CD4-positive, alpha-beta T cell treated with Interleukin-6 at 100 ng/mL for 8 hours (primary cell): Measurements from ENCODE around the gene XRCC4.
"Not testable (repeated sequence)": the region's sequence is repeated elsewhere in the genome, so short reads cannot be mapped to it uniquely, and the experiment has no call there.

Experiments used
- DNase-seq: peaks from one replicate; pipeline ENCODE4 v3.0.0-alpha.2; 2020; ENCODE audit warnings: mixed read lengths, low spot score

Gene XRCC4

DNA sequence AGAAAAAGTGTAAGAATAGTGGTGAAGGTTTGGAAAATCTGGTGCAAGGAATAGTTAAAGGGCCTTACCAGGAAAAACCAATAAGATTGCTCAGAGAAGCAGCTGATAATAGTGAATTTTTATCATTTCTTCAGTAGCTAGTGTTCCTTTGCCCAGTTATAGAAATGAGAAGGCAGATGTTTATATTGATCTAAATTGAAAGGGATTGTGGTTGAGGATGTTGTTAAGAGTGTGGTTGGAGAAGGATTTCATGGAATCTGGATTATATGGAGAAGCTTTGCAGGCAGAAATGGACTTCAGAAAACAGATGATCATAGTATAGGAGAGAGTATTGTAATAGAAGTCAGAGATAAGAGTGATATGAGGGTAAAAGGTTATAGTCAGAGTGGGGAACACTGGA lies 102.6 kb downstream of the XRCC4 start:
- DNase-seq = no peak

DNA sequence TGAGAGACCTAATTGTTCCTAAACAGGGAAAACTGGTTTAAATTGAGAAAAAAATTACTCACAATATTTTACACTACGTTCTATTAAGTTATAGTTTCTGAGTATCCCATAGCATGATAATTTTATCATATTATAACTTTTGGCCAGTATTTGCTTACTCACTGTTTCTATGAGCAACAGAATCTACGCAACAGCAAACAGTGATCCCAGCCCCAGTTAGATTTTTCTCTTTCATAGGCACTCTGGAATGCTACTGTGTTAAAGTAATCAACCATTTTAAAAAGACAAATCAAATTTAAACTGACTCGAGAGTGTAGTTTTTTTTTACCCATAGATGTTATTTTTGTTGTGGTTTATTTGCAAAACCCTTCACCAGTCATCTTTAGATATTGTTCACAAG lies 107.2 kb downstream of the XRCC4 start:
- no peak for DNase-seq

DNA sequence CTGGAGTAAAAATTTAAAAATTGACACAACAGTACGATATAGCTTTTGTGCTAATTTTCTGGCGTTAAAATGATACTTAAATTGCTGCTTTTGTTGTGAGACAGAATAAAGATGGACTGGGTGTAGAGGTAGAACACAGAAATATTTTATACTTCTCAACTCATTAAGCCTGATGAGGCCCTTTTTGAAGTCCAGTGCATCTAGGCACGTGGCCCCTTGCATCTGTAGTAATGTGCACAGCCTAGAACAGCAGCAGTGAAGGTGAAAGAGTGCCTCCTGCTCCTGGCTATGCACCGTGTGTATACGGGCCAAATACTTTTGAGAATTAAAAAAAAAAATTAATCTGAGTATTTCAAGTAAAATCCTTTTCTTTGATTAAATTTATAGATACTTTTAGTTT lies 115.6 kb downstream of the XRCC4 start:
- DNase-seq = no peak

DNA sequence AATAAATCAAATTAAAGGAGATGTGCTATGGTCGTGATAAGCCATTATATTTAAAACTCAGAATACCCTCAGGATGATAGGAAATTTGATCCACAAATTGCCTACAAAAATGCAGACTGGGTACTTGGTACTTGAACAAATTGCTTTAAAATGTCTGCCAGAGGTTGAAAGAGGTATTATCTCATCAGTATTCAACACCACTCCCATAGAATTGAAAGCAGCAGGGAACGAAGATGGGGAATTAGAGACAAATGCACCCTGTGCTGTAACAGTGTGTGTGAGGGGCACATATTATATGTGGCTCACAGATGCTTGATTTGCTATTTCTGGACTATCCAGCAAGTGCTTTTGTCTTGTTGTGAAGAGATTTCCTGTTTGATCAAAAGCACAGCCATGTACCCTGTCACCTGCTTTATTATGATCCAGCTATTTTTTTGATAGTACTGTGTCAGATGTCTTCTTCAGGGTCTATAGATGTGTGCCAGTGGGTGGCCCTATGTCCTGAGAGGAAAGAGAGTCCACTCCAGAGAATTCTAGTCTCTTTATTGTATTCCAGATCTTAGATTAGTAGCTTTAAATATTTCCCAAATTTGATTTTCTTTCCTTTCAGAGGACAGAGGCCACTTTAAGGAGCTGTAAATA lies 120.1 kb downstream of the XRCC4 start:
- DNase-seq = no peak

DNA sequence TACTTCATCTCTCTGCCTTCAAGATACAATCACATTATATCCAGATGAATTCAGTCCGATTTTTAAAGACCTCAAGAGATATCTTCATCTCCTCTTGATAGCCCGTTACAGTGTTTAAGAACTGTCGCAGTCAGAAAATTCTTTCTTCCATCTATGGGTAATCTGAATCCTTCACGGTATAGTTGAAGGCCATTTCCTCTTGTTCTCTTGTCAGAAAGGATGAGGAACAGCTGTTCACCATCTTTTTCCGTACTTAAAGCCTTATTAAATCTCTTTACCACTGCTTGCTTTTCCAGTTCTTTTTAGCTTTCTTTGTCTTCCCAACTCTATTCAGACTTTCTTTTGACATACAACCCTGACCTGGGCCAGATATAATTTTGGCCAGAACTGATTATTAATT lies 121.8 kb downstream of the XRCC4 start:
- DNase-seq = no peak

DNA sequence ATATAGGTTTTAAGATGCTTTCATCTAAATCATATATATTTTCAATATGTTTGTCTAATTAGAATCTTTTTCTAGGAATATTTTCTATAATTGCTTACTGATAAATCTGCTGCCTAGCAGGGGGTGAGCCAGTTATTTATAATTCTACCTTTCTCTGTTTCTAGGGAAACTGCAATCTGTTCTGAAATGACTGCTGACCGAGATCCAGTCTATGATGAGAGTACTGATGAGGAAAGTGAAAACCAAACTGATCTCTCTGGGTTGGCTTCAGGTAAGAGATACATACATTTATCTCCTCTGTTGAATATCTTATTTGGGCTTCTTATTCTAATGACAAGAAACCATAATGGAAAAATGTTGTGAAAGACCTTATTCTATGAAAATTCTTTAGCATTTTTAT lies 127.3 kb downstream of the XRCC4 start:
- no peak for DNase-seq

DNA sequence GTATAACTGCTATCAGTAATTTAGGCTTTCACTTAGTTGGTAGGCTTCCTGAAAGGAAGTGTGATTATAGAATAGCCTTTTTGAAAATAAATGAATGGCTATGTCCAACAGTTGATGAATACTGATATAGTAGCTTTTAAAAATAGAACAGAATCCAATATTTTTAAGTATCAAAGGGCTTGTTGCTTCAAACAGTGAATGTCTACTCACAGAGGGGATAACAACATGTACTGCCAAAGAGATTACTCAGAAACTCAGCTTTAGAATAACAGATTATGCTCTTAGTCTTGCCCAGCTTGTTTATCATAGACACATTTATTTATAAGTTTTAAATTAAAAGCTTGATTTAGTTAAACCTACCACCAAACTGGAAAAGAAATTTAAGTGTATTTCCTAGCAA lies 132.6 kb downstream of the XRCC4 start:
- no peak for DNase-seq

DNA sequence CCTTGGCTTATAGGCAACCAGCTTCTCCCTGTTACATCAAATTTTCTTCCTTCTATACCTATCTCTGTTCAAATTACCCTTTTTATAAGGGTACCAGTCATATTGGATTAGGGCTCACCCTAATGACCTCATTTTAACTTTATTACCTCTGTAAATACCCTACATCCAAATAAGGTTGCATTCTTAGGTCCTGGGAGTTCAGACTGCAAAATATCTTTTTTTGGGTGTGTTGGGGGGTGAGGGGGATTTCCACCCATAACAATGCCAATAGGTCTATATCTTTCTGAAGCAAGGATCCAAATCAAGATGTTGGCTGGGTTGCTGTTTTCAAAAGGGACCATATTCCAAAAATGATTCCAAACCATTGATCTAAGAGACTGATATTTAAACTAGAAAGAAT lies 141.7 kb downstream of the XRCC4 start:
- no peak for DNase-seq

DNA sequence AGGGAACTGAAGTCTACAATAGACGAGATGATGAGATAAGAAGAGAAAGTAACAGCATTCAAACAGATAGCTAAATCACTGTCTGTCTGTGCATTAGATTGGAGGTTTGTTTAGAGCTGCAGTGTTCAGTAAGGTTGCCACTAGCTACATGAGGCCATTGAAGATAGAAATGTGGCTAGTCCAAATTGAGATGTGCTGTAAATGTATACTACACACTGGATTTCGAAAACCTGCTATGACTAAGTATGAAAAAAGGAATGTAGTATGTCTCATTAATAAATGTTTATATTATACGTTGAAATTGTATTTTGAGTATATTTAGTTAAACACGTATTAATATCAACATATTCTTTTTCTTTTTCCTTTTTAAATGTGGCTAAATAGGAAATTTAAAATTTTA lies 142.1 kb downstream of the XRCC4 start:
- no peak for DNase-seq

DNA sequence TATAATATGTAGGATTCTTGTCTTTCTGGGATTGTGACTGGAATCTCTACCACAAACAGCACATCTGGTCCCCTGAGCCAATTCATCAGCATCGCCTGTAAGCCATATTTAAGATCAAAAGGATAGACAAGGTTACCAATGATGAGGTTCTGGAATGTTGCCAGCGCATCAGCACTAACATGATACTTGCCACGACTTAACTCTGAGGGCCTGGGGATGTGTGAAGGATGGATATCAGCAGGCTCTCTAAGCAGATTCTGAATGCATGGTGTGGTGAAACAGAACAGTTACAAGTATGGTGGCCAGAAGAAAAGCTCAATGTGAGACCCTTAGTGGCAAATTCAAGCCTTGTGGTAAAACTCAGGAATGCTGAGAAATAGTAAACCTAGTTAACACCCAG lies 143.0 kb downstream of the XRCC4 start:
- no peak for DNase-seq

DNA sequence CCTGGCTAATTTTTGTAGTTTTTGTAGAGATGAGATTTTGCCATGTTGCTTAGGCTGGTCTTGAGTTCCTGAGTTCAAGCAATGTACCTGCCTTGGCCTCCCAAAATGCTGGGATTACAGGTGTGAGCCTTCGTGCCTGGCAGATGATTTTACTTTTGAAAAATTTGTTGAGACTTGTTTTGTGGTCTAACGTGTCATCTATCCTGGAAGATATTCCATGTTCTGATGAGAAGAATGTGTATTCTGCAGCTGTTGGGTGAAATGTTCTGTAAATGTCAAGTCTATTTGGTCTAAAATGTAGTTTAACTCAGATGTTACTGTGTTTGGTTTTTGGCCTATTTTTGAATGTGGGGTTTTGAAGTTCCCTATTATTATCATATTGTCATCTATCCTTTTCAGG lies 145.6 kb downstream of the XRCC4 start:
- no peak for DNase-seq

DNA sequence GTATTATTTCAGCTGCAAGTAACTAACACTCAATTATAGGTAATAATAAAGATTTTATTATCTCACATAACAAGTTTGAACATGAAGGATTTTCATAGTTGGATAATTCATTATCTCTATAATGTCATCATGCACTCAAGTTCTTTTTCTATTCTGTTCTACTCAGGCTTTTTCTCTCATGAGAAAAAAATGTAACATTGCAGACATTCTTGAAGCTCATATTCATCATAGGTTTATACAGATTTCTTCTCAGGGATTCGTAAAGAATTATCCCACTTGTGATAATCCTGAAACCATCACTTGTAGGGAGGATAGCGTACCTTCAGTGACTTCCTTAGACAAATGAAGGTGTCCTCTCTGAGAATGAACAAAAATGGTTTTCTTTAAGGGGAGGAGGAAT lies 150.3 kb downstream of the XRCC4 start:
- DNase-seq = no peak

DNA sequence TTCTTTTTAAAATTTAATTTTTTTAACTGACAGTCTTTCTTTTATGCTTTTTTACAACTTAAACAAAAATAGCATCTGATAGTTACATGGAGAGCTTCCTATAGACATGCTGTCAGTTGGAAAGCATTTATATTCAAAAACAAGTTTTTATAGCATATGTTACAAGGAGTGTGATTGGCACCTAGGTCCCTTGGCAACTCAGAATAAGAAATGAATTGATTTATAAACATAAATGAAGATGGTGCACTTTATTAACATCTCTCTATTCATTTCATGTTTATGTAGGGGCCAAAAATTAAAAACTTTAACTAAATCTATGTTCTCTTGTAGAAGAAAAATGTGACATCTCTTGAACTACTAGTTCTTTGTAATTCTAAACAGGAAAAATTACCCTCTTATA lies 153.2 kb downstream of the XRCC4 start:
- DNase-seq = no peak

DNA sequence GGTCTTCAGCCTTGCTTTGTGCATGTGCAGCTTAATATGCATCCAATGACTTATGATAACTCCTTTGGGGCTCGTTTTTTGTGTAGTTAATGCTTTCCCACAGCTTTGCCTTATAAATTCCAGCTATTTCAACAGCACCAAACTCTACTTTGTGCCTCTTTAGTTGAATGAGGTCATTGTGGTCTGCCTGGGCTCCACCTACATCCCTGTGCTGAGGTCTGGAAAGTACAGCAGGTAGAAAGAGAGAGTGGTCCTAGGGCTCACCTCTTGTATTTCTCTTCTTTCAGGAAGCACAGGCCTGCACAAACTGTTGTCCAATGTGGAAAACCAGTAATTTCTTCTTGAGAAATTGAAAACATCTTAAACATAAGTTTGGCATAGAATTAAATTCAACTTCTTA lies 167.2 kb downstream of the XRCC4 start:
- no peak for DNase-seq

DNA sequence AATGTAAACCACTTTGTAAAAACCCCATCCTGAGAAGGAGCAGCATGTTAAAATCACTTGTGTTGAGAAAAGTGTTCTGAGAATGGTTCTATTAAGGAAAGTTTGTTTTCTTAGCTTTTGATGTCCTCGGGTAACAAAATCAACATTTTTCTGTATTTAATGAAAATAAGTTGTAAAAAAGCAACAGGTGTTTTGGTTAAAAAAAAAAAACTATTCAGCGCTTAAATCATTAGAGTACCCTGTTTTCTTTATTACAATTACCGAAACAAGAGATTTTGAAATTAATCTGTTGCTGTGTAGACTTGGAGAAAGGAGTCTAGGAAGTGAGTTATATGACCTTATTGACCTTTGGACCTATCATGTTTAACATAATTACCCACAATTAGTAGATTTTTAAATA lies 167.7 kb downstream of the XRCC4 start:
- no peak for DNase-seq

DNA sequence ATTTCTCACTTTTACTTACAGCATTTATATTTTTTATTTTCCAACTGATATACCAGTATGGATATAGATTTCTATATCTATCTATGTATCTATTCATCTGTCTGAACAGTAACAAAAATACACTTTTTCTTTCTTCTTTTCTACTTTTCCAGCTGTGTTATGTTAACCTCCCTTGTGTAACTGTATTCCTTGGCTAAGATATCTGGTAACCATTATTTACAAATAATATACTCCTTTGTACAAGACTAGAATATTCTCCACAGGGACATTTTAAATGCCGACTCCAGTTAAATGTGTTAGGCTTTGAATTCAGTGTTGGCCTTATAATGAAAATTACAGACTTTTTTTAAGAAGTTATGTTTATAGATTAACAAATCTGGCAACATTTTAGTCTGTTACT lies 168.7 kb downstream of the XRCC4 start:
- DNase-seq = no peak

DNA sequence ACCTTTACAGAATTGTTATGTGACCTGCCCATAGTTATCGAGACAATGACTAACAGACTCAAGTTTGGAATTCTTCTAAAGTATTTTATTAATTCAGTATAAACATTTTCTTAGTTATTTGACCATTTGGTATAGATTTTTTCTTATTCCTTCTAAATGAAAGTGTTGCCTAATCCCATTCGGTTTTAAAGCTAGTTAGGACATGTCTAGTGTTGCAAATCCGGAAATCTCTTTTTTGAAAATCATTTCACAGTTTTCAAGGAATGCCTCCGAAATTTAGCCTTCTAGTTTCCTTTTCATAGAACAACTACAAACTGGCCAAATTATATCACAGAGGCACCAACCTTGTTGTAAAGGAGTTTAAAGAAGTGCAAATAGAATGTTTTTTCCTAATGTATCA lies 171.8 kb downstream of the XRCC4 start:
- no peak for DNase-seq

DNA sequence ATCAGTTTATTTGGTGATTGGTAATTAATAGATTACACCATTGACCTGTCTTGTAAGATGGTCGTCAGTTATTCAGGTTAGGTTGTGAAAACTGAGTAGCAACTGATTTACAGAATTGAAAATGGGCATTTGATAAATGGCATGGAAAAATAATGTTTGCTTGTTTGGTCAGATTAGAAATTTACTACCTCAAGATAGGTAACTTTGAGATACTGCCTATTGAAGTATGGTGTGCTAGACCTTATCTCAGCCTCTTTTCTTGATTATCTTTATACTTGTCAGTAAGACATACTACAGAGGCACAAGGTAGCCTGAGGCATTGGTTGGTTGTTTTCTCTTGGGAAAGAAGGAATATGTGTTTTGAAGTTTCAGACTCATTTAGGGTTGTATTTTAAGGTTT lies 174.5 kb downstream of the XRCC4 start:
- no peak for DNase-seq

DNA sequence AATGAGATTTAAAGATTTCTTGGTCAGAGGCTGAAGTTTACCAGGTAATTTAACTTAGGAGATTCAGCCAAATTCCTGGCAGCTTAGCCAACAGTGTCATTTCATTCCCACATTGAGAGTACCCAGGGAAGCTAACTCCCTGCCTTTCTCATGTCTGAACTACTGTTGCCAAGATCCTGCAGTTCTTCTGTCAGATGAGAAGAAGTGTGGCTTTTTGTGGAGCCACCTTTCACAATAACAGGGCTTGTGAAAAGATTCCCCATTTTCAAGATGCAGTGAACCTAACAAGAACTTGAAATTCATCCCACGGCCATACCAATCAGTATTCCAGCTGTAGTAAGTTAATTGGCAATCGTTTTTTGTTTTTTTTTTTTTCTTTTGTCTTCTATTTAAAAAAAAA lies 176.4 kb downstream of the XRCC4 start:
- DNase-seq = no peak

DNA sequence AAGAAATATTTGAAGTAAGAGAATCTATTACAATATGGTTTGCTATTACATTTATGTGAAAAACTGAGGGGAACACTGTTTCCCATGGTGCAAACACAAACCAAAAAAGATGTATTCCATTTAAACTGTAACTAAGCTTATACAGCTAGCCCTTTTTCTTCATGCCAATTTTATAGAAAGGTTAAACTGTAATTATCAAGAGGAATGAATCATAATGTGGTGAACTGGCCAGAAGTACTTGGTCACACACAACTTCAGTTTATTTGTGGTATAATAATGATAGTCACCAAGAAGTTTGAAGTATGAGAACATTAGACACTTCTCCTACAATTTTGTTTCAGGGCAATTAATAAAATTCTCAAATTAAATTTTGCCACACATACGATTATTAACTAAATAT lies 177.9 kb downstream of the XRCC4 start:
- no peak for DNase-seq

DNA sequence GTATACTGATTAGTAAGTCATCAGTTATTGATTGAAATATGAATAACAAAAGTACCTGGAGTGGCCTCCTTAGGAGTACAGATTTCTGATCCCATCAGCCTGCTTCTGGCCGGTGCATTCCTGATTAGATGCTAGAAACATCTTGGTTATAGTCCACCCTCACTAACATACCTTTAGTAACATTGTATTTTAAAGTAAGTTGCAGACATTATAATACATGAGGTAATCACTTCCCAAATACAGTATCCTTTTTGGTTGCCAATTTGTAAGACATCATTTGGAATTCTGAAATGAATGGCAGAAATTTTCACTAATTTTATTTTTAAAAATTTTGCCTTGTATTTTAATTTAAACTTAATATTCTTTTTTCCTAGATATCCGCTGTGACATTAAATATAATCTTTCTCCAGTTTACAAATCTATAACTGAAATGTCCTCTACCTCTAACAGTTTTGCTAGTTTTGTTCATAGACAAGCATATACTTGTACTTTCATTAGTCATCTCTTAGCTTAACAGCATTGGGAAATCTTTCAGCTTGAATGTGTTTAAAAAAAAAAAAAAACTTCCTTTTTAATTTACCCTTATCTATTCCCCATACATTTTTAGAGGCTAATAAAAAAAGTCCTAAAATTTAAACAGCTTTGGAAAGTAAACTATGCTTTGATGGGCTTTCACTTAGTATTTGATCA lies 178.9 kb downstream of the XRCC4 start:
- no peak for DNase-seq

DNA sequence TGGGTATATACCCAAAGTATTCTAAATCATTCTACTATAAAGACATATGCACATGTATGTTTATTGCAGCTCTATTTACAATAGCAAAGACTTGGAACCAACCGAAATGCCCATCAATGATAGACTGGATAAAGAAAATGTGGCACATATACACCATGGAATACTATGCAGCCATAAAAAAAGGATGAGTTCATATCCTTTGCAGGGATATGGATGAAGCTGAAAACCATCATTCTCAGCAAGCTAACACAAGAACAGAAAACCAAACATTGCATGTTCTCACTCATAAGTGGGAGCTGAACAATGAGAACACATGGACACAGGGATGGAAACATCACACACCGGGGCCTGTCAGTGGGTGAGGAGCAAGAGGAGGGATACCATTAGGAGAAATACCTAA lies 180.3 kb downstream of the XRCC4 start:
- DNase-seq = not testable (repeated sequence)

DNA sequence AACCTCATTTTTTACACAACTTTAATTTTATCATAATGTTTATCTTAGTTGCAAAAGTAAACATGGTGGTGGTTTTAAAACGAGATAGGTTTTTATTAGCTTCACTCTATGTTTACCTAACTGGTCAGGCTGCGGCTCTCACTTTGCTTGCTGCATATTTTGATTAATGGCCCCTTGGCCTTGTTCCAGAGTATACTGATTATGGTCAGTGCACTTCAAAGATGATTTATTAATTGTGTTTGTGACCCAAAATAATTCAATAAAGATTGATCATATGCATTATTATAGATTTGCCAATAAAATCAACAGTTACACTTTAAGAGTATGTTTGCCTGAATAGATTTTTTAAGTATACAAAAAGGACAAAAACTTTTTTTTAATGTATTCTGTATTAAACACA lies 188.0 kb downstream of the XRCC4 start:
- no peak for DNase-seq

DNA sequence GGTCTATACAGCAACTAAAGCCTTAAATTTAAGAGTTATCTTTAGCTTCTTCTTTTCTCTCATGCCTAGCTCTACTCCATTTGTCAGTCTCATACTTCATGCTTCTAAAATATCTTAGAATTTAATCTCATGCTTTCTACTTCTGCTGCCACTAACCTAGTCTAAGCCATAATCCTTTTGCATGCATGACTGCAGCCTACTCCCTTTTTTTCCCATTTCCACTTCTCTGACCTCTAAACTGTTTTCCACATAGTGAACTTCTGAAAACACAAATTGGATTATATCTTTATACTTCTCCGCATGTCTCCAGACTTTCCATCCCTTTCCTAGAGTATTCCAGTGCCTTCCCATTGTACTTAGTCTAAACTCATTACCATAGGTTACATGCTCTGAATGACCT lies 193.0 kb downstream of the XRCC4 start:
- no peak for DNase-seq
